HepG2 (cell line): ENCODE measurements around the gene AUH. TPM values are rescaled to one million over a fixed set of nuclear protein-coding genes. Genes with fewer than 3 reads are reported as not detected.

ENCODE experiments used
- DMAP1 ChIP-seq: IDR thresholded peaks from 2 replicates; pipeline ENCODE4 v1.6.1; 2016
- EHMT2 ChIP-seq: fragments of 200-600 bp; sonication (generic); IDR thresholded peaks from 2 replicates; pipeline ENCODE4 v1.7.0; 2017; ENCODE audit warnings: antibody characterized with exemption, low read depth, low read length, borderline replicate concordance
- ERF ChIP-seq: IDR thresholded peaks from 2 replicates; pipeline ENCODE4 v1.6.1; 2018; ENCODE audit warnings: missing biosample characterization, missing genetic modification reagents
- GABPA ChIP-seq, 2 experiments: IDR thresholded peaks; 2 replicates each; pipeline ENCODE4 v1.6.1; 2011 to 2016; ENCODE audit warnings: low read depth in 2 of 2, low read length in 1 of 2, missing biosample characterization in 1 of 2, missing genetic modification characterization in 1 of 2
- GPN1 ChIP-seq: sonication (generic); formaldehyde crosslinking; IDR thresholded peaks from 2 replicates; pipeline ENCODE4 v1.5.1; 2020; ENCODE audit warnings: missing genetic modification reagents, borderline replicate concordance
- GZF1 ChIP-seq: sonication (generic); formaldehyde crosslinking; IDR thresholded peaks from 2 replicates; pipeline ENCODE4 v1.5.1; 2020; ENCODE audit warnings: mild to moderate bottlenecking, missing genetic modification reagents
- KLF15 ChIP-seq: sonication (generic); formaldehyde crosslinking; IDR thresholded peaks from 2 replicates; pipeline ENCODE4 v1.8.1; 2023; ENCODE audit warnings: borderline replicate concordance, mild to moderate bottlenecking, inconsistent platforms, missing genetic modification reagents, mixed read lengths
- KLF16 ChIP-seq, 2 experiments: sonication (generic) in 1 of 2; formaldehyde crosslinking in 1 of 2; IDR thresholded peaks; 2 replicates each; pipeline versions ENCODE4 v1.6.1 to v1.8.0; 2016 to 2023; ENCODE audit warnings: missing genetic modification reagents in 2 of 2, missing compliant biosample characterization in 1 of 2
- KLF9 ChIP-seq: IDR thresholded peaks from 2 replicates; pipeline ENCODE4 v1.6.1; 2016; ENCODE audit warnings: low read depth
- MEIS1 ChIP-seq: sonication (generic); formaldehyde crosslinking; IDR thresholded peaks from 2 replicates; pipeline ENCODE4 v1.9.0; 2021; ENCODE audit warnings: mild to moderate bottlenecking, missing genetic modification reagents, moderate library complexity, borderline replicate concordance
- MTF1 ChIP-seq: sonication (generic); formaldehyde crosslinking; IDR thresholded peaks from 2 replicates; pipeline ENCODE4 v1.5.0; 2020; ENCODE audit warnings: missing genetic modification reagents
- PRMT3 ChIP-seq: sonication (generic); formaldehyde crosslinking; IDR thresholded peaks from 2 replicates; pipeline ENCODE4 v1.8.1; 2022; ENCODE audit warnings: low read depth, mild to moderate bottlenecking, moderate library complexity, missing genetic modification reagents, borderline replicate concordance
- REL ChIP-seq: sonication (generic); formaldehyde crosslinking; conservative IDR thresholded peaks from 2 replicates; pipeline ENCODE4 v1.8.0; 2022; ENCODE audit warnings: mild to moderate bottlenecking, missing genetic modification reagents, moderate library complexity
- RFX3 ChIP-seq: IDR thresholded peaks from 2 replicates; pipeline ENCODE4 v1.6.1; 2016; ENCODE audit warnings: missing biosample characterization, missing genetic modification reagents
- TEF ChIP-seq: sonication (generic); formaldehyde crosslinking; IDR thresholded peaks from 2 replicates; pipeline ENCODE4 v1.5.0; 2020; ENCODE audit warnings: missing genetic modification reagents
- ZBTB20 ChIP-seq: sonication (generic); formaldehyde crosslinking; IDR thresholded peaks from 2 replicates; pipeline ENCODE4 v1.8.1; 2023; ENCODE audit warnings: missing genetic modification reagents, low read depth, mild to moderate bottlenecking, borderline replicate concordance
- ZBTB39 ChIP-seq: sonication (generic); formaldehyde crosslinking; IDR thresholded peaks from 2 replicates; pipeline ENCODE4 v1.5.0; 2020; ENCODE audit warnings: missing genetic modification reagents
- ZMYM2 ChIP-seq: sonication (generic); formaldehyde crosslinking; IDR thresholded peaks from 2 replicates; pipeline ENCODE4 v1.8.0; 2022; ENCODE audit warnings: mild to moderate bottlenecking, missing genetic modification reagents
- ZNF343 ChIP-seq: sonication (generic); formaldehyde crosslinking; IDR thresholded peaks from 2 replicates; pipeline ENCODE4 v1.4.0; 2020; ENCODE audit warnings: mild to moderate bottlenecking, missing genetic modification reagents
- ZNF841 ChIP-seq: sonication (generic); formaldehyde crosslinking; IDR thresholded peaks from 2 replicates; pipeline ENCODE4 v1.8.1; 2023; ENCODE audit warnings: missing genetic modification reagents, borderline replicate concordance
- polyA plus RNA-seq, 8 experiments: library from polyadenylated mRNA; depleted of rRNA in 3 of 8; stranded (reverse) in 7 of 8; unstranded in 1 of 8; fragments of >200 nt; fragmentation: Illumina TruSeq in 4 of 8; extraction: Trizol in 4 of 8; gene quantifications; 2 replicates each; pipeline versions ENCODE4 v1.2.1 to v1.2.3, GENCODE V29; 2011 to 2016; ENCODE audit warnings: low read depth in 4 of 8, missing spikeins in 1 of 8, mixed read lengths in 1 of 8; ENCODE audit not compliant: insufficient read depth in 1 of 8
- total RNA-seq, 5 experiments: library from RNA; depleted of rRNA; stranded (reverse); fragments of >200 nt; fragmentation: Illumina TruSeq; extraction: Trizol; gene quantifications; 2 replicates each; pipeline ENCODE4 v1.2.3, GENCODE V29; 2016; ENCODE audit warnings: low read depth in 1 of 5
- TF ChIP-seq, protein P1 (sequence below): sonication (generic); formaldehyde crosslinking; IDR thresholded peaks from 2 replicates; pipeline ENCODE4 v1.5.0; 2020; ENCODE audit warnings: mild to moderate bottlenecking, missing genetic modification reagents, borderline replicate concordance
- TF ChIP-seq, protein P2 (sequence below): sonication (generic); formaldehyde crosslinking; IDR thresholded peaks from 2 replicates; pipeline ENCODE4 v1.8.0; 2022; ENCODE audit warnings: missing genetic modification reagents, mild to moderate bottlenecking, inconsistent platforms, borderline replicate concordance

The AUH gene
- total and polyA plus RNA-seq, 2 of the 13 experiments (the other 11 are each of a cell fraction or from before 2014, with no cell fraction given): 25.8 to 31.9 TPM

GRCh38 chr9:91197232-91198181 lies 164.2 kb downstream of the AUH start (continued):
- TF ChIP-seq, protein P1, sequence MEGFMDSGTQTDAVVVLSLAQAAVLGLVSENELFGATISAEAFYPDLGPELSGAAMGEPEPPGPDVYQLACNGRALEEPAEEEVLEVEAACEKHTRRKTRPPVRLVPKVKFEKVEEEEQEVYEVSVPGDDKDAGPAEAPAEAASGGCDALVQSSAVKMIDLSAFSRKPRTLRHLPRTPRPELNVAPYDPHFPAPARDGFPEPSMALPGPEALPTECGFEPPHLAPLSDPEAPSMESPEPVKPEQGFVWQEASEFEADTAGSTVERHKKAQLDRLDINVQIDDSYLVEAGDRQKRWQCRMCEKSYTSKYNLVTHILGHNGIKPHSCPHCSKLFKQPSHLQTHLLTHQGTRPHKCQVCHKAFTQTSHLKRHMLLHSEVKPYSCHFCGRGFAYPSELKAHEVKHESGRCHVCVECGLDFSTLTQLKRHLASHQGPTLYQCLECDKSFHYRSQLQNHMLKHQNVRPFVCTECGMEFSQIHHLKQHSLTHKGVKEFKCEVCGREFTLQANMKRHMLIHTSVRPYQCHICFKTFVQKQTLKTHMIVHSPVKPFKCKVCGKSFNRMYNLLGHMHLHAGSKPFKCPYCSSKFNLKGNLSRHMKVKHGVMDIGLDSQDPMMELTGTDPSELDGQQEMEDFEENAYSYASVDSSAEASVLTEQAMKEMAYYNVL (CRISPR knock-in tag): peak; percentile 59; the same call in 1 of the 2 replicates
- TF ChIP-seq ZNF841 (CRISPR knock-in tag): peak; percentile 54
- TF ChIP-seq, protein P2, sequence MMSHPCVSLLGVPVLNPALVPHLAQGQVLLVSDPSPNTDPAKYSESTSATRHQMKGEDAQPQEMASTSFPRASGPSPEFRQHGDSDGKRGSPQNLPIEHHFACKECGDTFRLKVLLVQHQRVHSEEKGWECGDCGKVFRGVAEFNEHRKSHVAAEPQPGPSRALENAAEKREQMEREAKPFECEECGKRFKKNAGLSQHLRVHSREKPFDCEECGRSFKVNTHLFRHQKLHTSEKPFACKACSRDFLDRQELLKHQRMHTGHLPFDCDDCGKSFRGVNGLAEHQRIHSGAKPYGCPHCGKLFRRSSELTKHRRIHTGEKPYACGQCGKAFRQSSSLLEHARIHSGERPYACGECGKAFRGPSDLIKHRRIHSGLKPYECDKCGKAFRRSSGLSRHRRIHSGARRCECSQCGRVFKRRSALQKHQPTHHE: no peak; the same call in 1 of the 2 replicates
- TF ChIP-seq ZMYM2 (CRISPR knock-in tag): peak; percentile 65; the same call in 1 of the 2 replicates
- no peak for TF ChIP-seq MTF1
- peak; percentile 50; the same call in 1 of the 2 replicates for TF ChIP-seq MEIS1
- peak; percentile 99 for TF ChIP-seq ZBTB39
- peak; percentile 95; the same call in 1 of the 2 replicates for TF ChIP-seq EHMT2
- TF ChIP-seq RFX3: peak; percentile 53
- TF ChIP-seq ZBTB20: peak; percentile 93; the same call in 1 of the 2 replicates
- TF ChIP-seq KLF16 (CRISPR knock-in tag; IDR thresholded peaks at IDR 0.05): peak in 1 of 2 experiments; percentile 82; a peak in 2 of 4 replicates
- TF ChIP-seq DMAP1 (CRISPR knock-in tag): peak; percentile 97
- peak; percentile 99 for TF ChIP-seq TEF (CRISPR knock-in tag)
- peak; percentile 94 for TF ChIP-seq ERF (CRISPR knock-in tag)
- TF ChIP-seq KLF9: peak; percentile 91
- TF ChIP-seq REL (CRISPR knock-in tag): 0 out of 2 replicates have a peak, but pooled peaks have one; percentile 55
- no peak for TF ChIP-seq KLF15
- TF ChIP-seq GABPA (IDR thresholded peaks at IDR 0.05; ENCODE audit: low read depth, low read length): no peak
- TF ChIP-seq GABPA (CRISPR knock-in tag; IDR thresholded peaks at IDR 0.05; ENCODE audit: low read depth): no peak
- no peak for TF ChIP-seq GPN1 (CRISPR knock-in tag)
- 0 out of 2 replicates have a peak, but pooled peaks have one; percentile 43 for TF ChIP-seq PRMT3
- no peak for TF ChIP-seq GZF1
- no peak for TF ChIP-seq ZNF343 (CRISPR knock-in tag)
